ENCODE data around the gene CLDND2.

The CLDND2 gene

GRCh38 chr19:51356159-51356801 lies 12.5 kb downstream of the CLDND2 start:
- ATAC-seq (ENCODE audit: insufficient read depth, low read depth) (no peak), DNase-seq (no peak)
- Histone ChIP-seq H3K9ac (ENCODE audit: low read depth, low read length) (no peak overlapping the region), H3K4me2 (ENCODE audit: insufficient read depth, low read length) (no peak overlapping the region), H3K9me3 (ENCODE audit: insufficient read depth, low read length, severe bottlenecking) (no peaks in the 10 kb centered on the region), H3K27me3 (ENCODE audit: insufficient read depth, low read length, poor library complexity) (no peaks in the 10 kb centered on the region), H3K79me2 (ENCODE audit: insufficient read depth, low read length) (no peaks in the 10 kb centered on the region; the same call in 1 of the 2 replicates), H4K20me1 (ENCODE audit: insufficient read depth, low read length) (peaks cover 15% of the 10 kb centered on the region), H3K4me3 (ENCODE audit: low read depth in 1 of 2, low read length in 2 of 2) (no peak overlapping the region), H3K27ac (ENCODE audit: low read length) (no peak overlapping the region), H2AFZ (ENCODE audit: low read depth, low read length) (no peak overlapping the region), H3K36me3 (ENCODE audit: insufficient read depth, low read length) (peaks cover 17% of the 10 kb centered on the region), H3K4me1 (ENCODE audit: insufficient read depth, low read length) (peaks cover 9% of the 10 kb centered on the region)
- no peak for TF ChIP-seq EZH2 (IDR thresholded peaks at IDR 0.05; ENCODE audit: borderline replicate concordance, low read depth, low read length, severe bottlenecking)
- TF ChIP-seq CTCF (IDR thresholded peaks at IDR 0.05; ENCODE audit: borderline replicate concordance, extremely low read depth, low read length, poor library complexity, severe bottlenecking) = no peak

GRCh38 chr19:51354742-51355148 lies 14.1 kb downstream of the CLDND2 start:
- H3K36me3 ChIP-seq (ENCODE audit: insufficient read depth, low read length) = peaks cover 29% of the 10 kb centered on the region
- no peak overlapping the region for H3K9ac ChIP-seq (ENCODE audit: low read depth, low read length)
- no peak for TF ChIP-seq EZH2 (IDR thresholded peaks at IDR 0.05; ENCODE audit: borderline replicate concordance, low read depth, low read length, severe bottlenecking)
- no peak for TF ChIP-seq CTCF (IDR thresholded peaks at IDR 0.05; ENCODE audit: borderline replicate concordance, extremely low read depth, low read length, poor library complexity, severe bottlenecking)
- ATAC-seq (ENCODE audit: insufficient read depth, low read depth) (peak; percentile 90), DNase-seq (peak; percentile 75)
- H4K20me1 ChIP-seq (ENCODE audit: insufficient read depth, low read length) = peaks cover 15% of the 10 kb centered on the region
- no peaks in the 10 kb centered on the region for H3K27me3 ChIP-seq (ENCODE audit: insufficient read depth, low read length, poor library complexity)
- no peak overlapping the region for H3K4me2 ChIP-seq (ENCODE audit: insufficient read depth, low read length)
- H3K4me1 ChIP-seq (ENCODE audit: insufficient read depth, low read length) = peaks cover 9% of the 10 kb centered on the region
- no peak overlapping the region for H3K4me3 ChIP-seq (ENCODE audit: low read depth in 1 of 2, low read length in 2 of 2)
- no peaks in the 10 kb centered on the region for H3K9me3 ChIP-seq (ENCODE audit: insufficient read depth, low read length, severe bottlenecking)
- H3K27ac ChIP-seq (ENCODE audit: low read length) = no peak overlapping the region
- H3K79me2 ChIP-seq (ENCODE audit: insufficient read depth, low read length) = no peaks in the 10 kb centered on the region
- no peak overlapping the region for H2AFZ ChIP-seq (ENCODE audit: low read depth, low read length)

GRCh38 chr19:51354103-51354741 lies 14.6 kb downstream of the CLDND2 start:
- Histone ChIP-seq H3K79me2 (ENCODE audit: insufficient read depth, low read length) (no peaks in the 10 kb centered on the region), H3K9me3 (ENCODE audit: insufficient read depth, low read length, severe bottlenecking) (no peaks in the 10 kb centered on the region), H3K4me3 (ENCODE audit: low read depth in 1 of 2, low read length in 2 of 2) (no peak overlapping the region), H4K20me1 (ENCODE audit: insufficient read depth, low read length) (peaks cover 15% of the 10 kb centered on the region), H3K36me3 (ENCODE audit: insufficient read depth, low read length) (peaks cover 29% of the 10 kb centered on the region), H3K4me1 (ENCODE audit: insufficient read depth, low read length) (peaks cover 9% of the 10 kb centered on the region), H2AFZ (ENCODE audit: low read depth, low read length) (no peak overlapping the region), H3K27ac (ENCODE audit: low read length) (no peak overlapping the region), H3K27me3 (ENCODE audit: insufficient read depth, low read length, poor library complexity) (no peaks in the 10 kb centered on the region), H3K4me2 (ENCODE audit: insufficient read depth, low read length) (no peak overlapping the region), H3K9ac (ENCODE audit: low read depth, low read length) (no peak overlapping the region)
- DNase-seq = no peak
- no peak for ATAC-seq (ENCODE audit: insufficient read depth, low read depth)
- TF ChIP-seq EZH2 (IDR thresholded peaks at IDR 0.05; ENCODE audit: borderline replicate concordance, low read depth, low read length, severe bottlenecking) = no peak
- TF ChIP-seq CTCF (IDR thresholded peaks at IDR 0.05; ENCODE audit: borderline replicate concordance, extremely low read depth, low read length, poor library complexity, severe bottlenecking) = no peak
